ENCODE measurements around the gene ZNF33B.
A peak's percentile ranks its signal among the peaks of the same experiment; 100 is the strongest.

ZNF33B gene

GRCh38 chr10:42623929-42624328 is 14.4 kb downstream of the ZNF33B start:
- peaks cover 5% of the 10 kb centered on the region for H3K9me3 ChIP-seq
- no peaks in the 10 kb centered on the region for H3K4me1 ChIP-seq
- H3K36me3 ChIP-seq, result peaks cover 87% of the 10 kb centered on the region
- H3K4me2 ChIP-seq, result no peak overlapping the region
- H3K27ac ChIP-seq, result no peak overlapping the region
- no peak for TF ChIP-seq Cebpa-rat (IDR thresholded peaks at IDR 0.05)
- H4K20me1 ChIP-seq, result no peaks in the 10 kb centered on the region
- no peak overlapping the region for H3K9ac ChIP-seq
- H3K4me3 ChIP-seq, result no peak overlapping the region
- H3K27me3 ChIP-seq, result no peaks in the 10 kb centered on the region

- Histone ChIP-seq H3K4me2 (no peak overlapping the region), H3K36me3 (peaks cover 79% of the 10 kb centered on the region), H3K27me3 (no peaks in the 10 kb centered on the region), H3K4me1 (no peaks in the 10 kb centered on the region), H3K27ac (no peak overlapping the region), H4K20me1 (no peaks in the 10 kb centered on the region), H3K4me3 (no peak overlapping the region), H3K9ac (no peak overlapping the region), H3K9me3 (no peaks in the 10 kb centered on the region)
- no peak for TF ChIP-seq Cebpa-rat (IDR thresholded peaks at IDR 0.05)
Measured at GRCh38 chr10:42618424-42618823, 19.9 kb downstream of the ZNF33B start.

GRCh38 chr10:42615419-42615818 is 23.0 kb downstream of the ZNF33B start:
- no peak for TF ChIP-seq Cebpa-rat (IDR thresholded peaks at IDR 0.05)
- no peaks in the 10 kb centered on the region for H4K20me1 ChIP-seq
- no peaks in the 10 kb centered on the region for H3K27me3 ChIP-seq
- H3K4me3 ChIP-seq, result no peak overlapping the region
- no peak overlapping the region for H3K4me2 ChIP-seq
- no peaks in the 10 kb centered on the region for H3K9me3 ChIP-seq
- no peak overlapping the region for H3K9ac ChIP-seq
- peaks cover 74% of the 10 kb centered on the region for H3K36me3 ChIP-seq
- peaks cover under 1% of the 10 kb centered on the region; the same call in 1 of the 2 replicates for H3K4me1 ChIP-seq
- no peak overlapping the region for H3K27ac ChIP-seq

- no peaks in the 10 kb centered on the region for H3K27me3 ChIP-seq
- H3K9me3 ChIP-seq, result peaks cover 18% of the 10 kb centered on the region
- no peak overlapping the region for H3K9ac ChIP-seq
- H3K27ac ChIP-seq, result no peak overlapping the region
- H3K4me2 ChIP-seq, result peak overlapping the region; percentile 1; the same call in 1 of the 2 replicates
- peaks cover 67% of the 10 kb centered on the region for H3K36me3 ChIP-seq
- peaks cover 11% of the 10 kb centered on the region for H3K4me1 ChIP-seq
- no peaks in the 10 kb centered on the region for H4K20me1 ChIP-seq
- no peak overlapping the region for H3K4me3 ChIP-seq
- TF ChIP-seq Cebpa-rat (IDR thresholded peaks at IDR 0.05), result no peak
Measured at GRCh38 chr10:42609872-42610271, 28.5 kb downstream of the ZNF33B start.

- no peak overlapping the region for H3K9ac ChIP-seq
- TF ChIP-seq Cebpa-rat (IDR thresholded peaks at IDR 0.05), result no peak
- H3K36me3 ChIP-seq, result peaks cover 62% of the 10 kb centered on the region
- no peaks in the 10 kb centered on the region for H4K20me1 ChIP-seq
- H3K4me3 ChIP-seq, result no peak overlapping the region
- H3K27me3 ChIP-seq, result no peaks in the 10 kb centered on the region
- H3K4me1 ChIP-seq, result no peaks in the 10 kb centered on the region
- peaks cover 53% of the 10 kb centered on the region for H3K9me3 ChIP-seq
- no peak overlapping the region for H3K27ac ChIP-seq
- no peak overlapping the region for H3K4me2 ChIP-seq
Measured at GRCh38 chr10:42598249-42598873, 40.0 kb downstream of the ZNF33B start.

GRCh38 chr10:42596196-42596595 is 42.2 kb downstream of the ZNF33B start:
- H3K4me2 ChIP-seq, result no peak overlapping the region
- no peaks in the 10 kb centered on the region for H3K4me1 ChIP-seq
- H3K36me3 ChIP-seq, result peaks cover 62% of the 10 kb centered on the region
- H3K4me3 ChIP-seq, result no peak overlapping the region
- no peaks in the 10 kb centered on the region for H4K20me1 ChIP-seq
- H3K9me3 ChIP-seq, result peaks cover 60% of the 10 kb centered on the region
- H3K9ac ChIP-seq, result no peak overlapping the region
- no peaks in the 10 kb centered on the region for H3K27me3 ChIP-seq
- H3K27ac ChIP-seq, result no peak overlapping the region
- no peak for TF ChIP-seq Cebpa-rat (IDR thresholded peaks at IDR 0.05)

- H3K27me3 ChIP-seq, result no peaks in the 10 kb centered on the region
- peaks cover 65% of the 10 kb centered on the region for H3K9me3 ChIP-seq
- no peak overlapping the region for H3K27ac ChIP-seq
- TF ChIP-seq Cebpa-rat (IDR thresholded peaks at IDR 0.05), result no peak
- no peaks in the 10 kb centered on the region for H4K20me1 ChIP-seq
- no peak overlapping the region for H3K4me3 ChIP-seq
- H3K36me3 ChIP-seq, result peaks cover 71% of the 10 kb centered on the region
- no peaks in the 10 kb centered on the region for H3K4me1 ChIP-seq
- H3K4me2 ChIP-seq, result no peak overlapping the region
- no peak overlapping the region for H3K9ac ChIP-seq
Measured at GRCh38 chr10:42594246-42594650, 44.1 kb downstream of the ZNF33B start.

- Histone ChIP-seq H3K9me3 (peaks cover 62% of the 10 kb centered on the region), H3K4me1 (no peaks in the 10 kb centered on the region), H3K36me3 (peaks cover 70% of the 10 kb centered on the region)
Measured at GRCh38 chr10:42593284-42593683, 45.1 kb downstream of the ZNF33B start.

GRCh38 chr10:42583828-42584227 is 54.5 kb downstream of the ZNF33B start:
- Histone ChIP-seq H3K9me3 (no peaks in the 10 kb centered on the region), H3K4me1 (no peaks in the 10 kb centered on the region), H3K27ac (no peak overlapping the region), H4K20me1 (no peaks in the 10 kb centered on the region), H3K27me3 (no peaks in the 10 kb centered on the region), H3K4me2 (no peak overlapping the region), H3K36me3 (peaks cover 40% of the 10 kb centered on the region), H3K4me3 (no peak overlapping the region), H3K9ac (no peak overlapping the region)
- no peak for TF ChIP-seq Cebpa-rat (IDR thresholded peaks at IDR 0.05)

More at GRCh38 chr10:42593284-42593683, 45.1 kb downstream of the ZNF33B start:
- H4K20me1 ChIP-seq, result no peaks in the 10 kb centered on the region
- H3K4me2 ChIP-seq, result no peak overlapping the region
- no peaks in the 10 kb centered on the region for H3K27me3 ChIP-seq
- H3K4me3 ChIP-seq, result peak overlapping the region; percentile 23
- H3K27ac ChIP-seq, result no peak overlapping the region
- no peak for TF ChIP-seq Cebpa-rat (IDR thresholded peaks at IDR 0.05)
- no peak overlapping the region for H3K9ac ChIP-seq

- Histone ChIP-seq H3K4me1 (peaks cover 7% of the 10 kb centered on the region; the same call in 1 of the 2 replicates), H3K9ac (no peak overlapping the region), H3K4me3 (no peak overlapping the region), H3K27ac (no peak overlapping the region), H4K20me1 (no peaks in the 10 kb centered on the region), H3K27me3 (no peaks in the 10 kb centered on the region), H3K4me2 (no peak overlapping the region), H3K9me3 (no peaks in the 10 kb centered on the region), H3K36me3 (0 out of 2 replicates have a peak, but pooled peaks cover 14% of the 10 kb centered on the region)
- TF ChIP-seq Cebpa-rat (IDR thresholded peaks at IDR 0.05), result no peak
Measured at GRCh38 chr10:42578019-42578418, 60.4 kb downstream of the ZNF33B start.
